MM.1S (cell line): ENCODE results near the gene GAA.

Source experiments
- DNase-seq: peaks from one replicate; pipeline ENCODE4 v3.0.0-alpha.2; 2015
- H2AFZ ChIP-seq: fragments of 300-600 bp; sonication (generic); 2 replicates; pipeline ENCODE4 v1.6.0; 2016; ENCODE audit warnings: antibody characterized with exemption, low read length
- H3F3A ChIP-seq: fragments of 300-600 bp; sonication (generic); 2 replicates; pipeline ENCODE4 v1.6.1; 2016; ENCODE audit warnings: mild to moderate bottlenecking, antibody characterized with exemption, low read length, moderate library complexity, mixed read lengths; ENCODE audit not compliant: insufficient read depth
- H3K27ac ChIP-seq: fragments of 300-600 bp; sonication (generic); 2 replicates; pipeline ENCODE4 v1.5.1; 2016; ENCODE audit warnings: mild to moderate bottlenecking, low read length
- H3K27me3 ChIP-seq: fragments of 300-600 bp; sonication (generic); replicated peaks from 2 replicates; pipeline ENCODE4 v1.6.0; 2016; ENCODE audit warnings: low read length; ENCODE audit not compliant: insufficient read depth
- H3K36me3 ChIP-seq: fragments of 300-600 bp; sonication (generic); replicated peaks from 2 replicates; pipeline ENCODE4 v1.6.1; 2016; ENCODE audit warnings: mild to moderate bottlenecking, low read length, mixed read lengths; ENCODE audit not compliant: insufficient read depth
- H3K4me1 ChIP-seq: fragments of 300-600 bp; sonication (generic); 2 replicates; pipeline ENCODE4 v1.6.1; 2016; ENCODE audit warnings: low read length, mixed read lengths
- H3K4me2 ChIP-seq: fragments of 300-600 bp; sonication (generic); 2 replicates; pipeline ENCODE4 v1.6.0; 2016; ENCODE audit warnings: low read depth, low read length
- H3K4me3 ChIP-seq: fragments of 300-600 bp; sonication (generic); 2 replicates; pipeline ENCODE4 v1.5.1; 2016; ENCODE audit warnings: low read length, mixed read lengths
- H3K79me2 ChIP-seq: fragments of 300-600 bp; sonication (generic); 2 replicates; pipeline ENCODE4 v1.6.1; 2016; ENCODE audit warnings: mixed run types, low read length, mixed read lengths
- H3K9ac ChIP-seq: fragments of 300-600 bp; sonication (generic); 2 replicates; pipeline ENCODE4 v1.6.1; 2016; ENCODE audit warnings: low read length, mixed read lengths
- H3K9me2 ChIP-seq: fragments of 300-600 bp; sonication (generic); replicated peaks from 2 replicates; pipeline ENCODE4 v1.6.1; 2016; ENCODE audit warnings: mild to moderate bottlenecking, low read length, mixed read lengths; ENCODE audit not compliant: insufficient read depth
- H3K9me3 ChIP-seq: fragments of 300-600 bp; sonication (generic); replicated peaks from 2 replicates; pipeline ENCODE4 v1.6.1; 2016; ENCODE audit warnings: mild to moderate bottlenecking, low read length, mixed read lengths; ENCODE audit not compliant: insufficient read depth
- H4K20me1 ChIP-seq: fragments of 300-600 bp; sonication (generic); 2 replicates; pipeline ENCODE4 v1.6.1; 2016; ENCODE audit warnings: mild to moderate bottlenecking, low read length, moderate library complexity, mixed read lengths; ENCODE audit not compliant: insufficient read depth
- CTCF ChIP-seq: fragments of 300-600 bp; sonication (generic); IDR thresholded peaks from 2 replicates; pipeline ENCODE4 v1.5.1; 2016; ENCODE audit warnings: antibody characterized with exemption, low read length, mixed read lengths
- EZH2 ChIP-seq: fragments of 300-600 bp; sonication (generic); optimal IDR thresholded peaks from 2 replicates; pipeline ENCODE3; 2017; ENCODE audit warnings: low read depth, mild to moderate bottlenecking, antibody characterized with exemption, low read length, mixed read lengths
- EZH2phosphoT487 ChIP-seq: fragments of 300-600 bp; sonication (generic); IDR thresholded peaks from 2 replicates; pipeline ENCODE4 v1.6.1; 2018; ENCODE audit warnings: antibody characterized with exemption, low read length

GAA gene

GRCh38 chr17:80168371-80168770 lies 67.0 kb downstream of the GAA start:
- Histone ChIP-seq H4K20me1 (no peaks in the 10 kb centered on the region), H3F3A (no peaks in the 10 kb centered on the region), H3K9me2 (no peaks in the 10 kb centered on the region), H3K27ac (no peak overlapping the region), H3K4me3 (no peak overlapping the region), H3K4me2 (no peak overlapping the region), H3K79me2 (no peaks in the 10 kb centered on the region), H3K9ac (no peak overlapping the region), H3K9me3 (no peaks in the 10 kb centered on the region), H3K4me1 (no peaks in the 10 kb centered on the region), H2AFZ (no peak overlapping the region), H3K36me3 (no peaks in the 10 kb centered on the region), H3K27me3 (peaks cover 58% of the 10 kb centered on the region)
- DNase-seq, result no peak
- TF ChIP-seq EZH2 (no peak), EZH2phosphoT487 (no peak), CTCF (no peak)

- peaks cover 55% of the 10 kb centered on the region for H3K27me3 ChIP-seq
- no peaks in the 10 kb centered on the region for H3K79me2 ChIP-seq
- no peak overlapping the region for H3K9ac ChIP-seq
- no peak overlapping the region for H3K4me3 ChIP-seq
- no peak overlapping the region for H2AFZ ChIP-seq
- H3K4me1 ChIP-seq, result no peaks in the 10 kb centered on the region
- H4K20me1 ChIP-seq, result no peaks in the 10 kb centered on the region
- H3K36me3 ChIP-seq, result no peaks in the 10 kb centered on the region
- H3K27ac ChIP-seq, result no peak overlapping the region
- no peak for TF ChIP-seq CTCF
- no peak for TF ChIP-seq EZH2phosphoT487
- TF ChIP-seq EZH2, result no peak
- DNase-seq, result no peak
- no peaks in the 10 kb centered on the region for H3F3A ChIP-seq
- H3K4me2 ChIP-seq, result no peak overlapping the region
- no peaks in the 10 kb centered on the region for H3K9me2 ChIP-seq
- no peaks in the 10 kb centered on the region for H3K9me3 ChIP-seq
Observed at GRCh38 chr17:80169107-80169506, 67.7 kb downstream of the GAA start.
